HCT116 (cell line): Measurements from ENCODE around the gene CASZ1. TPM values are rescaled to one million over a fixed set of nuclear protein-coding genes. Genes with fewer than 3 reads are reported as not detected.

ENCODE experiments used
- ATAC-seq: fragments of 200-7000 bp; cut with Tn5 transposase; 2 replicates; pipeline ENCODE4 v1.9.1; 2020; ENCODE audit warnings: mild to moderate bottlenecking, moderate library complexity
- BruUV-seq: library from RNA; stranded (reverse); fragments of 400-500 nt; replicated peaks from 2 replicates; lab custom pipeline; 2021; lab: Mats Ljungman, UMichigan
- CTCF ChIA-PET: fragments of 300-600 bp; sonication (Branson Sonifier 250); formaldehyde crosslinking; loops from one replicate; lab custom pipeline; 2021; ENCODE audit warnings: antibody characterized with exemption; lab: Charles Lee
- POLR2A ChIA-PET: fragments of 300-600, 350-600 bp; sonication (Branson Sonifier 250); formaldehyde crosslinking; loops from one replicate; lab custom pipeline; 2021; ENCODE audit warnings: antibody characterized with exemption; lab: Charles Lee
- RAD21 ChIA-PET, 2 experiments: fragments of 300-600 bp; sonication (Branson Sonifier 250); formaldehyde crosslinking; loops; one replicate each; lab custom pipeline; 2023; ENCODE audit warnings: low total read pairs in 2 of 2; ENCODE audit not compliant: uncharacterized antibody in 2 of 2, unreplicated experiment in 2 of 2, low non-redundant PET in 1 of 2; lab: Charles Lee
- DNase-seq: peaks from one replicate; pipeline ENCODE4 v3.0.0-alpha.2; 2010; ENCODE audit warnings: low read depth, low spot score
- H2AFZ ChIP-seq: fragments of 200-600 bp; shearing (Covaris generic), sonication (generic); 2 replicates; pipeline ENCODE4 v1.6.1; 2017; ENCODE audit warnings: low read depth, mixed run types, mixed read lengths, antibody characterized with exemption, low read length; ENCODE audit not compliant: poor library complexity, severe bottlenecking
- H3K27ac ChIP-seq: 2 replicates; pipeline ENCODE4 v1.5.1; 2012; ENCODE audit warnings: low read depth, low read length
- H3K27me3 ChIP-seq: fragments of 200-600 bp; sonication (generic); 2 replicates; pipeline ENCODE4 v1.6.1; 2016; ENCODE audit warnings: mixed run types, low read length, mixed read lengths; ENCODE audit not compliant: insufficient read depth
- H3K36me3 ChIP-seq, 2 experiments: fragments of 200-500 bp in 1 of 2; fragments of 200-600 bp in 1 of 2; sonication (Bioruptor generic) in 1 of 2; sonication (generic) in 1 of 2; 2 replicates each; pipeline versions ENCODE4 v1.5.1 to v1.6.1; 2014 to 2016; ENCODE audit warnings: low read length in 2 of 2, inconsistent platforms in 1 of 2, mixed read lengths in 1 of 2, mixed run types in 1 of 2; ENCODE audit not compliant: insufficient read depth in 2 of 2, control insufficient read depth in 1 of 2
- H3K4me1 ChIP-seq, 2 experiments: fragments of 200-600 bp in 1 of 2; sonication (generic) in 1 of 2; 2 replicates each; pipeline versions ENCODE4 v1.5.1 to v1.6.1; 2012 to 2017; ENCODE audit warnings: low read length in 2 of 2, inconsistent platforms in 1 of 2, mild to moderate bottlenecking in 1 of 2, mixed read lengths in 1 of 2, mixed run types in 1 of 2, moderate library complexity in 1 of 2; ENCODE audit not compliant: insufficient read depth in 2 of 2, control insufficient read depth in 1 of 2
- H3K4me2 ChIP-seq: fragments of 200-600 bp; sonication (generic); 2 replicates; pipeline ENCODE4 v1.6.1; 2017; ENCODE audit warnings: mixed run types, low read length, mixed read lengths
- H3K4me3 ChIP-seq, 2 experiments: fragments of 200-600 bp in 1 of 2; sonication (generic) in 1 of 2; replicated peaks in 1 of 2; 2 replicates each; pipeline ENCODE4 v1.5.1; 2011 to 2016; ENCODE audit warnings: low read length in 2 of 2, control low read depth in 1 of 2, low read depth in 1 of 2, mild to moderate bottlenecking in 1 of 2, mixed read lengths in 1 of 2, mixed run types in 1 of 2
- H3K79me2 ChIP-seq: fragments of 200-600 bp; sonication (generic); 2 replicates; pipeline ENCODE4 v1.6.1; 2017; ENCODE audit warnings: mild to moderate bottlenecking, mixed run types, low read length, moderate library complexity, mixed read lengths; ENCODE audit not compliant: insufficient read depth
- H3K9ac ChIP-seq: fragments of 200-600 bp; sonication (generic); 2 replicates; pipeline ENCODE4 v1.6.1; 2016; ENCODE audit warnings: low read length, mixed read lengths
- H3K9me2 ChIP-seq: fragments of 200-600 bp; sonication (generic), shearing (Covaris generic); 2 replicates; pipeline ENCODE4 v1.6.1; 2017; ENCODE audit warnings: mixed run types, mild to moderate bottlenecking, moderate library complexity; ENCODE audit not compliant: insufficient read depth
- H3K9me3 ChIP-seq, 2 experiments: fragments of 200-500 bp in 1 of 2; fragments of 200-600 bp in 1 of 2; sonication (Bioruptor generic) in 1 of 2; sonication (generic) in 1 of 2; 2 replicates each; pipeline ENCODE4 v1.6.1; 2014 to 2017; ENCODE audit warnings: low read length in 2 of 2, mixed read lengths in 2 of 2, inconsistent platforms in 1 of 2, low read depth in 1 of 2, mild to moderate bottlenecking in 1 of 2, mixed run types in 1 of 2, moderate library complexity in 1 of 2; ENCODE audit not compliant: control insufficient read depth in 1 of 2, insufficient read depth in 1 of 2
- H4K20me1 ChIP-seq: fragments of 200-600 bp; sonication (generic), shearing (Covaris generic); 2 replicates; pipeline ENCODE4 v1.6.1; 2017; ENCODE audit warnings: mixed run types, mild to moderate bottlenecking, moderate library complexity; ENCODE audit not compliant: insufficient read depth
- CBX3 ChIP-seq: IDR thresholded peaks from 2 replicates; pipeline ENCODE4 v1.6.1; 2012; ENCODE audit warnings: low read depth
- EGR1 ChIP-seq: IDR thresholded peaks from 2 replicates; pipeline ENCODE4 v1.6.1; 2012; ENCODE audit warnings: low read depth
- EZH2 ChIP-seq: fragments of 200-600 bp; sonication (generic); IDR thresholded peaks from 2 replicates; pipeline ENCODE4 v1.6.1; 2017; ENCODE audit warnings: antibody characterized with exemption, mixed run types
- FOSL1 ChIP-seq: IDR thresholded peaks from 2 replicates; pipeline ENCODE4 v1.6.1; 2012; ENCODE audit warnings: low read depth
- POLR2A ChIP-seq: IDR thresholded peaks from 2 replicates; pipeline ENCODE4 v1.7.0; 2011; ENCODE audit warnings: borderline replicate concordance; ENCODE audit not compliant: insufficient read depth, insufficient read length; ENCODE audit errors: extremely low read depth
- POLR2AphosphoS5 ChIP-seq: IDR thresholded peaks from 2 replicates; pipeline ENCODE4 v1.6.1; 2011; ENCODE audit warnings: mild to moderate bottlenecking, low read depth, low read length, moderate library complexity
- SRF ChIP-seq: IDR thresholded peaks from 2 replicates; pipeline ENCODE4 v1.6.1; 2012; ENCODE audit warnings: low read depth
- TCF7L2 ChIP-seq: IDR thresholded peaks from 2 replicates; pipeline ENCODE4 v1.7.0; 2011; ENCODE audit warnings: borderline replicate concordance, inconsistent platforms; ENCODE audit not compliant: insufficient read depth, insufficient read length; ENCODE audit errors: extremely low read depth
- YY1 ChIP-seq: IDR thresholded peaks from 2 replicates; pipeline ENCODE4 v1.6.1; 2011; ENCODE audit warnings: low read length, low read depth, moderate library complexity, mild to moderate bottlenecking; ENCODE audit not compliant: insufficient replicate concordance; ENCODE audit errors: extremely low read depth
- ZNF274 ChIP-seq: fragments of 200-500 bp; sonication (Bioruptor generic); IDR thresholded peaks from 2 replicates; pipeline ENCODE4 v1.6.1; 2014; ENCODE audit warnings: mild to moderate bottlenecking, low read depth, low read length, inconsistent platforms
- intact Hi-C: fragments of 100-400 bp; cut with micrococcal nuclease; formaldehyde crosslinking; loops from 2 replicates; pipeline ENCODE4 v1.10.0; 2022
- total RNA-seq: library from RNA; stranded (reverse); gene quantifications from one replicate; pipeline ENCODE4 v1.2.1, GENCODE V29; 2021; ENCODE audit not compliant: unreplicated experiment
- TF ChIP-seq, protein P1 (sequence below): IDR thresholded peaks from 2 replicates; pipeline ENCODE4 v1.6.1; 2012
- TF ChIP-seq, protein P2 (sequence below): IDR thresholded peaks from 2 replicates; pipeline ENCODE4 v1.6.1; 2011; ENCODE audit warnings: mild to moderate bottlenecking, low read length, moderate library complexity; ENCODE audit not compliant: insufficient replicate concordance; ENCODE audit errors: extremely low read depth
- TF ChIP-seq, protein P3 (sequence below): IDR thresholded peaks from 2 replicates; pipeline ENCODE4 v1.6.1; 2012; ENCODE audit warnings: low read depth
- TF ChIP-seq, protein P4 (sequence below): IDR thresholded peaks from 2 replicates; pipeline ENCODE4 v1.6.1; 2012

The CASZ1 gene
- total RNA-seq, 1 experiment from 2014 or later = 7.7 TPM

DNA sequence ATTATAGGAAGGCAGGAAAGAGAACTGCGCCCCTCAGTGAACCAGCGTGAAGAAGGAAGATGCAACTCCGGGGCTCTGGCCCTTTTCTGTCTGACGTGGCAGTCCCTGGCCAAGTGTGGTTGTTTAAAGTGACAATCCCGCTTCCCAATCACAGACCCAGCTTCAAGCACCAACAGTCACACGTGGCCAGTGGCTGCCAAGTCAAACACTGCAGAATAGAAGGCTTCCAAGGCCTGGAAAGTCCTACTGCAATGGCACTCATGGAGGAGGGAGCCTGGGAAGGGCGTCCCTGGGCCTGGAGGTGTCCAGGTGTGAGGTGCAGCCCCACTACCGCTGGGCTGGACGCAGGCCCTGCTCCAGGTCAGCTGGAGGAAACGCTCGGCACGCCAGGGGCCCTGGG lies 143.8 kb downstream of the CASZ1 start:
- no peaks in the 10 kb centered on the region for H3K79me2 ChIP-seq
- no peaks in the 10 kb centered on the region for H3K9me3 ChIP-seq
- intact Hi-C loops = no loop called here
- ATAC-seq = no peak
- TF ChIP-seq EGR1 (no peak), TCF7L2 (no peak), EZH2 (no peak), CBX3 (no peak), POLR2AphosphoS5 (no peak), ZNF274 (no peak), SRF (no peak), POLR2A (no peak), FOSL1 (no peak), YY1 (no peak)
- TF ChIP-seq, protein P1, sequence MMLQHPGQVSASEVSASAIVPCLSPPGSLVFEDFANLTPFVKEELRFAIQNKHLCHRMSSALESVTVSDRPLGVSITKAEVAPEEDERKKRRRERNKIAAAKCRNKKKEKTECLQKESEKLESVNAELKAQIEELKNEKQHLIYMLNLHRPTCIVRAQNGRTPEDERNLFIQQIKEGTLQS = no peak
- TF ChIP-seq, protein P2, sequence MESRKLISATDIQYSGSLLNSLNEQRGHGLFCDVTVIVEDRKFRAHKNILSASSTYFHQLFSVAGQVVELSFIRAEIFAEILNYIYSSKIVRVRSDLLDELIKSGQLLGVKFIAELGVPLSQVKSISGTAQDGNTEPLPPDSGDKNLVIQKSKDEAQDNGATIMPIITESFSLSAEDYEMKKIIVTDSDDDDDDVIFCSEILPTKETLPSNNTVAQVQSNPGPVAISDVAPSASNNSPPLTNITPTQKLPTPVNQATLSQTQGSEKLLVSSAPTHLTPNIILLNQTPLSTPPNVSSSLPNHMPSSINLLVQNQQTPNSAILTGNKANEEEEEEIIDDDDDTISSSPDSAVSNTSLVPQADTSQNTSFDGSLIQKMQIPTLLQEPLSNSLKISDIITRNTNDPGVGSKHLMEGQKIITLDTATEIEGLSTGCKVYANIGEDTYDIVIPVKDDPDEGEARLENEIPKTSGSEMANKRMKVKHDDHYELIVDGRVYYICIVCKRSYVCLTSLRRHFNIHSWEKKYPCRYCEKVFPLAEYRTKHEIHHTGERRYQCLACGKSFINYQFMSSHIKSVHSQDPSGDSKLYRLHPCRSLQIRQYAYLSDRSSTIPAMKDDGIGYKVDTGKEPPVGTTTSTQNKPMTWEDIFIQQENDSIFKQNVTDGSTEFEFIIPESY = no peak
- TF ChIP-seq, protein P3, sequence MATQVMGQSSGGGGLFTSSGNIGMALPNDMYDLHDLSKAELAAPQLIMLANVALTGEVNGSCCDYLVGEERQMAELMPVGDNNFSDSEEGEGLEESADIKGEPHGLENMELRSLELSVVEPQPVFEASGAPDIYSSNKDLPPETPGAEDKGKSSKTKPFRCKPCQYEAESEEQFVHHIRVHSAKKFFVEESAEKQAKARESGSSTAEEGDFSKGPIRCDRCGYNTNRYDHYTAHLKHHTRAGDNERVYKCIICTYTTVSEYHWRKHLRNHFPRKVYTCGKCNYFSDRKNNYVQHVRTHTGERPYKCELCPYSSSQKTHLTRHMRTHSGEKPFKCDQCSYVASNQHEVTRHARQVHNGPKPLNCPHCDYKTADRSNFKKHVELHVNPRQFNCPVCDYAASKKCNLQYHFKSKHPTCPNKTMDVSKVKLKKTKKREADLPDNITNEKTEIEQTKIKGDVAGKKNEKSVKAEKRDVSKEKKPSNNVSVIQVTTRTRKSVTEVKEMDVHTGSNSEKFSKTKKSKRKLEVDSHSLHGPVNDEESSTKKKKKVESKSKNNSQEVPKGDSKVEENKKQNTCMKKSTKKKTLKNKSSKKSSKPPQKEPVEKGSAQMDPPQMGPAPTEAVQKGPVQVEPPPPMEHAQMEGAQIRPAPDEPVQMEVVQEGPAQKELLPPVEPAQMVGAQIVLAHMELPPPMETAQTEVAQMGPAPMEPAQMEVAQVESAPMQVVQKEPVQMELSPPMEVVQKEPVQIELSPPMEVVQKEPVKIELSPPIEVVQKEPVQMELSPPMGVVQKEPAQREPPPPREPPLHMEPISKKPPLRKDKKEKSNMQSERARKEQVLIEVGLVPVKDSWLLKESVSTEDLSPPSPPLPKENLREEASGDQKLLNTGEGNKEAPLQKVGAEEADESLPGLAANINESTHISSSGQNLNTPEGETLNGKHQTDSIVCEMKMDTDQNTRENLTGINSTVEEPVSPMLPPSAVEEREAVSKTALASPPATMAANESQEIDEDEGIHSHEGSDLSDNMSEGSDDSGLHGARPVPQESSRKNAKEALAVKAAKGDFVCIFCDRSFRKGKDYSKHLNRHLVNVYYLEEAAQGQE = no peak
- TF ChIP-seq, protein P4, sequence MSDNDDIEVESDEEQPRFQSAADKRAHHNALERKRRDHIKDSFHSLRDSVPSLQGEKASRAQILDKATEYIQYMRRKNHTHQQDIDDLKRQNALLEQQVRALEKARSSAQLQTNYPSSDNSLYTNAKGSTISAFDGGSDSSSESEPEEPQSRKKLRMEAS = no peak
- no peaks in the 10 kb centered on the region for H3K36me3 ChIP-seq
- DNase-seq = no peak
- H2AFZ ChIP-seq = no peak overlapping the region
- no peak overlapping the region for H3K9ac ChIP-seq
- no peak overlapping the region for H3K4me3 ChIP-seq
- H3K27ac ChIP-seq = no peak overlapping the region
- H3K9me2 ChIP-seq = no peaks in the 10 kb centered on the region
- RAD21 ChIA-PET = no interaction called here
- H3K27me3 ChIP-seq = no peaks in the 10 kb centered on the region
- no TSS peak for BruUV-seq
- peaks cover 0 to 10% of the 10 kb centered on the region in 2 experiments; a peak in 1 of 4 replicates for H3K4me1 ChIP-seq
- no peaks in the 10 kb centered on the region for H4K20me1 ChIP-seq
- CTCF ChIA-PET = no interaction called here
- POLR2A ChIA-PET = no interaction called here
- H3K4me2 ChIP-seq = no peak overlapping the region
